MM.1S (cell line): ENCODE measurements around the gene POMT2.

Source experiments
- CTCF ChIP-seq: fragments of 300-600 bp; sonication (generic); IDR thresholded peaks from 2 replicates; pipeline ENCODE4 v1.5.1; 2016; ENCODE audit warnings: antibody characterized with exemption, low read length, mixed read lengths
- EZH2 ChIP-seq: fragments of 300-600 bp; sonication (generic); optimal IDR thresholded peaks from 2 replicates; pipeline ENCODE3; 2017; ENCODE audit warnings: low read depth, mild to moderate bottlenecking, antibody characterized with exemption, low read length, mixed read lengths

GRCh38 chr14:77316872-77317301 is 3.8 kb downstream of the POMT2 start:
- TF ChIP-seq CTCF (no peak), EZH2 (no peak)
